Osteoblast (primary cell): ENCODE measurements around the gene GALC. TPM values are rescaled to one million over a fixed set of nuclear protein-coding genes. Genes with fewer than 3 reads are reported as not detected.

Source experiments
- DNase-seq: peaks from one replicate; pipeline ENCODE4 v3.0.0; 2011; ENCODE audit warnings: low spot score, mixed read lengths; ENCODE audit not compliant: insufficient read length; ENCODE audit errors: missing footprints
- H2AFZ ChIP-seq: 2 replicates; pipeline ENCODE4 v1.6.0; 2011; ENCODE audit warnings: mild to moderate bottlenecking, low read length
- H3K27ac ChIP-seq: 2 replicates; pipeline ENCODE4 v1.5.1; 2011; ENCODE audit warnings: mild to moderate bottlenecking, low read depth, low read length, moderate library complexity
- H3K27me3 ChIP-seq: 2 replicates; pipeline ENCODE4 v1.6.0; 2012; ENCODE audit warnings: mild to moderate bottlenecking, control low read depth, inconsistent platforms, low read length, moderate library complexity; ENCODE audit not compliant: insufficient read depth
- H3K36me3 ChIP-seq: 2 replicates; pipeline ENCODE4 v1.5.1; 2011; ENCODE audit warnings: mild to moderate bottlenecking, low read length, control low read depth, moderate library complexity; ENCODE audit not compliant: insufficient read depth
- H3K4me1 ChIP-seq: 2 replicates; pipeline ENCODE4 v1.5.1; 2011; ENCODE audit warnings: mild to moderate bottlenecking, low read length, control low read depth, moderate library complexity; ENCODE audit not compliant: insufficient read depth
- H3K4me2 ChIP-seq: 2 replicates; pipeline ENCODE4 v1.6.0; 2011; ENCODE audit warnings: mild to moderate bottlenecking, low read length; ENCODE audit not compliant: insufficient read depth
- H3K4me3 ChIP-seq: fragments of 200-600 bp; sonication (generic); 3 replicates; pipeline ENCODE4 v1.5.1; 2012; ENCODE audit warnings: mild to moderate bottlenecking, low read length, inconsistent platforms; ENCODE audit not compliant: insufficient read depth
- H3K79me2 ChIP-seq: 2 replicates; pipeline ENCODE4 v1.6.0; 2012; ENCODE audit warnings: mild to moderate bottlenecking, low read length, control low read depth, inconsistent platforms; ENCODE audit not compliant: insufficient read depth
- H3K9me3 ChIP-seq: 2 replicates; pipeline ENCODE4 v1.5.1; 2011; ENCODE audit warnings: low read depth, low read length, control low read depth
- H4K20me1 ChIP-seq: 2 replicates; pipeline ENCODE4 v1.6.0; 2012; ENCODE audit warnings: mild to moderate bottlenecking, low read length, control low read depth; ENCODE audit not compliant: insufficient read depth
- total RNA-seq: library from RNA; depleted of rRNA; stranded (reverse); fragments of >200 nt; gene quantifications from 2 replicates; pipeline ENCODE4 v1.2.3, GENCODE V29; 2012
- TF ChIP-seq, protein P1 (sequence below): IDR thresholded peaks from 2 replicates; pipeline ENCODE4 v1.5.1; 2011; ENCODE audit warnings: mild to moderate bottlenecking, low read depth, low read length, moderate library complexity; ENCODE audit errors: extremely low read depth

GALC gene
- total RNA-seq, 1 donor: 17.0 TPM

DNA sequence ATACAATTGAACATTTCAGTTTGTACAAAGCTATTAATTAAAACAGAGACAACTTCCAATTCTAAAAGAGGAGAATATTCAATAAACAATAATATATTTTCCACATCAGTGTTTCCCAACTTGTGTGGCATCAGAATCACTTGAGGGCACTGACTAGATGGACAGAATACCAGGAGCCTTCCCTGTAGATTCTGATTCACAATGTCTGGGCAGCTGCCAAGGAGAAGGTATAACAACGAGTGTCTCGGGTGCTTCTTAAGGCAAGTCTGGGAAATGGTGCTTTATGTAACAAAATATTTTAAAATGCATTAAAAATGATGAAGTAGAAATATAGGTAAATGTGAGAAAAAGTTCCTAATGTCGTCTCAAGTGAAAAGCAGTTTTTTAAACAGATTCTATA lies 26.2 kb downstream of the GALC start:
- H3K79me2 ChIP-seq: no peaks in the 10 kb centered on the region
- H3K4me3 ChIP-seq: no peak overlapping the region
- H4K20me1 ChIP-seq: no peaks in the 10 kb centered on the region
- TF ChIP-seq, protein P1, sequence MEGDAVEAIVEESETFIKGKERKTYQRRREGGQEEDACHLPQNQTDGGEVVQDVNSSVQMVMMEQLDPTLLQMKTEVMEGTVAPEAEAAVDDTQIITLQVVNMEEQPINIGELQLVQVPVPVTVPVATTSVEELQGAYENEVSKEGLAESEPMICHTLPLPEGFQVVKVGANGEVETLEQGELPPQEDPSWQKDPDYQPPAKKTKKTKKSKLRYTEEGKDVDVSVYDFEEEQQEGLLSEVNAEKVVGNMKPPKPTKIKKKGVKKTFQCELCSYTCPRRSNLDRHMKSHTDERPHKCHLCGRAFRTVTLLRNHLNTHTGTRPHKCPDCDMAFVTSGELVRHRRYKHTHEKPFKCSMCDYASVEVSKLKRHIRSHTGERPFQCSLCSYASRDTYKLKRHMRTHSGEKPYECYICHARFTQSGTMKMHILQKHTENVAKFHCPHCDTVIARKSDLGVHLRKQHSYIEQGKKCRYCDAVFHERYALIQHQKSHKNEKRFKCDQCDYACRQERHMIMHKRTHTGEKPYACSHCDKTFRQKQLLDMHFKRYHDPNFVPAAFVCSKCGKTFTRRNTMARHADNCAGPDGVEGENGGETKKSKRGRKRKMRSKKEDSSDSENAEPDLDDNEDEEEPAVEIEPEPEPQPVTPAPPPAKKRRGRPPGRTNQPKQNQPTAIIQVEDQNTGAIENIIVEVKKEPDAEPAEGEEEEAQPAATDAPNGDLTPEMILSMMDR: no peak
- H3K27me3 ChIP-seq: no peaks in the 10 kb centered on the region
- H2AFZ ChIP-seq: no peak overlapping the region
- H3K9me3 ChIP-seq: no peaks in the 10 kb centered on the region
- DNase-seq: no peak
- H3K4me1 ChIP-seq: no peaks in the 10 kb centered on the region
- no peaks in the 10 kb centered on the region for H3K36me3 ChIP-seq
- H3K27ac ChIP-seq: no peak overlapping the region
- H3K4me2 ChIP-seq: no peak overlapping the region

DNA sequence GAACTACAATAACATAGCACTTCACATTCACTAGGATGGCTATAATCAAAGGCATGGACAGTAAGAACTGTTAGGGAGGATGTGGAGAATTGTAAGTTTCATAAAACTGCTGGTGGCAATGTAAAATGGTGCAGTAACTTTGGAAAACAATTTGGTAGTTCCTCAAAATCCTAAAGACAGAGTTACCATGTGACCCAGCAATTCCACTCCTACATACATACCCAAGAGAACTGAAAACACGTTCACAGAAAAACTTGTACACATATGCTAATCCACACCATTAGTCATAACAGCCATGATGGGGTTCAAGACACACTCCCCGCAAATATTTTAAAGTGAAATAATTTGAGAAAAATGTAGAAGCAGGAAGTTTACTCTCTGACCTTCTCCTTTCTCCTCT lies 31.7 kb downstream of the GALC start:
- Histone ChIP-seq H3K4me2 (no peak overlapping the region), H3K4me3 (no peak overlapping the region), H3K36me3 (no peaks in the 10 kb centered on the region), H2AFZ (no peak overlapping the region), H3K9me3 (no peaks in the 10 kb centered on the region), H3K79me2 (no peaks in the 10 kb centered on the region), H3K27me3 (no peaks in the 10 kb centered on the region), H3K4me1 (no peaks in the 10 kb centered on the region), H3K27ac (no peak overlapping the region), H4K20me1 (no peaks in the 10 kb centered on the region)
- DNase-seq: no peak
- TF ChIP-seq, protein P1: no peak

DNA sequence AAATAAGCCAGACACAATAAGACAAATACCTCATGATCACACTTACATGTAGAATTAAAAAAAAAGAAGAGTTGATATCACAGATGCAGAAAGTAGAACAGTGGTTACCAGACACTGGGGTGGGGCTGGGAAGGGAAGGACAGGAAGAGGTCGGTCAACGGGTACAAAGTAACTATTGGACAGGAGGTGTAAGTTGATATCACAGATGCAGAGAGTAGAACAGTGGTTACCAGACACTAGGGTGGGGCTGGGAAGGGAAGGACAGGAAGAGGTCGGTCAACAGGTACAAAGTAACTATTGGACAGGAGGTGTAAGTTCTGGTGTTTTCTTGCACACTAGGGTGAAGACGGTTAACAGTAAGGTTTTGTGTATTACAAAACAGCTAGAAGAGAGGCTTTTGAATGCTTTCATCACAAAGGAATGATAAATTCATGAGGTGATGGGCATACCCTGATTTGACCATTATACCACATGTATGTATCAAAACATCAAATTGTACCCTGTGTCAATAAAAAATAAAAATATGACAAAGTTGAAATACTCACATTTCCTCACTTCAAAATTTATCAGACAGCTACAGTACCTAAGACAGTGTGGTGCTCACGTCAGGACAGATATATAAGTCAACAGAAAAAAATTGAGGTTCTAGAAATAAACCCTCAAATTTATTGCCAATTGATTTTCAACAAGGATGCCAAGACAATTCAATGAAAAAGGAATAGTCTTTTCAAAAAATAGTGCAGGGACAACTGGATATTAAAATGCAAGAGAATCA lies 32.8 kb downstream of the GALC start:
- Histone ChIP-seq H3K4me3 (no peak overlapping the region), H4K20me1 (no peaks in the 10 kb centered on the region), H3K4me2 (no peak overlapping the region), H3K9me3 (no peaks in the 10 kb centered on the region), H3K36me3 (no peaks in the 10 kb centered on the region), H3K27me3 (no peaks in the 10 kb centered on the region), H3K79me2 (no peaks in the 10 kb centered on the region), H3K4me1 (no peaks in the 10 kb centered on the region), H2AFZ (no peak overlapping the region), H3K27ac (no peak overlapping the region)
- DNase-seq: no peak
- TF ChIP-seq, protein P1: no peak

DNA sequence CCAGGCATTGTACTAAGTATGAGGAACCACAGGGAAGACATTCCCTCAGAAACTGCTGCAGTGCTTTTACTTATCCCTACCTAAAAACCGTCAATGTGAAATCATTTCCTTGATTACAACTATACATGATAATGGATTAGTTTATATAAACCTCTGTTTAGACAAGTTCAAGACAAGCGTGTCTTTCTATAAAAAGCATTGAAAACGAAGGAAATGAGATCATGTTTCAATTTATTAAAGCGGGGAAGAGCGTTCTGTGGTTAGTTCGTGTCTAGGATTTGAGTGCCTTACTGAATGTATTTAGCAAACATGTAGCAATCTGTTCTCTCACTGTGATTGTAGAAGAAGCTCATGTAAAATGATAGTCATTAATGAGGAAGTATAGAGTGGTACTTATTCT lies 37.5 kb downstream of the GALC start:
- TF ChIP-seq, protein P1: no peak
- Histone ChIP-seq H4K20me1 (no peaks in the 10 kb centered on the region), H3K36me3 (no peaks in the 10 kb centered on the region), H3K4me3 (no peak overlapping the region), H3K27me3 (no peaks in the 10 kb centered on the region), H2AFZ (no peak overlapping the region), H3K79me2 (no peaks in the 10 kb centered on the region), H3K27ac (no peak overlapping the region), H3K4me1 (no peaks in the 10 kb centered on the region), H3K4me2 (no peak overlapping the region), H3K9me3 (no peaks in the 10 kb centered on the region)
- DNase-seq: no peak
